ENCODE data around the gene SYAP1. TPM values are rescaled to one million over a fixed set of nuclear protein-coding genes. Genes with fewer than 3 reads are reported as not detected.

The SYAP1 gene
- polyA plus RNA-seq, 1 donor (not counting 4 experiments of a cell fraction or from before 2014, with no cell fraction given) = 20.3 TPM

DNA sequence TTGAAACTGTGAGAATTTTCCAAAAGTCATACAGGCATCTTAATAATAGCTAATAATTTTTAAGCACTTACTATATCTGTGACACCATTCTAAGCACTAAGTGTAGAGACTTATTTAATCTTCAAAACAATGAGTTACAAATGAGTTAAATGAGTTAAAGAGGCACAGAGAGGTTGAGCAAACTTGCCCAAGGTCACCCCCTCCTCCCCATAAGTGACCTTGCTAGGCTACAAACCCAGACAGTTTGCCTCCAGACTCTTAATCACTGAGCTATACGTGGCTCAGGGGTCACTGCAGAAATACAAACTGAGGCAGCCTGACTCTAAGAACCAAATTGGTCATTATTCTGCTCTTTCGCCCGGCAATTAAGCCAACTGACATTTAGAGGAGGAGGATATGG lies 22.5 kb upstream of the SYAP1 start:
- DNase-seq (ENCODE audit: low read depth, low spot score) (no peak), FAIRE-seq (no peak)
- no peaks in the 10 kb centered on the region for H3K79me2 ChIP-seq (ENCODE audit: control insufficient read depth, insufficient read depth, low read length)

DNA sequence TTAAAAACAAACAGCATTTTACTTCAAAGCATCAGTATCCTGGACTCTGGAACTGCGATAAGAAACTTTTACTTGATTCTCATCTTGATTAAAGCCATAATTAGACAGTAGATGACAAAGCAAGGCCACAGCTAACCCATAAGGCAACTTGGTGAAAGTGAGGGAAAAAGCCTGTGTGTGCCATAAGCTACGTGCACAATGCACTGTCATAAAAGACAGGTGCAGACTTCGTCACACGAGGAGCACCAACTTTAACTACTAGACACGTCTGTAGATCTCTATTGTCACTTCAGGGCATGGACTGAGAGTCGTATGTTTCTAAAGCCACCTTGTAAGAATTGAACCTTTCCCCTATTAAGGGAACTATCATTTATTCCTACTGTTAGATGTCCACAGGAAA lies 20.0 kb upstream of the SYAP1 start:
- no peak overlapping the region for H3K4me3 ChIP-seq (ENCODE audit: control insufficient read depth in 2 of 3, extremely low read depth in 1 of 3, insufficient read depth in 2 of 3, low read depth in 1 of 3, low read length in 3 of 3)
- dilution Hi-C loops (cut with MboI; ENCODE audit: extremely low pct_ligation_motif_present, low sequenced_read_pairs) = no loop called here

More for the DNA sequence above, 22.5 kb upstream of the SYAP1 start:
- H3K4me3 ChIP-seq (ENCODE audit: control insufficient read depth in 2 of 3, extremely low read depth in 1 of 3, insufficient read depth in 2 of 3, low read depth in 1 of 3, low read length in 3 of 3) = no peak overlapping the region
- H3K4me1 ChIP-seq (ENCODE audit: control insufficient read depth, extremely low read depth, insufficient read depth, low read length) = no peaks in the 10 kb centered on the region
- no peak overlapping the region for H3K4me2 ChIP-seq (ENCODE audit: control insufficient read depth, extremely low read depth, insufficient read depth, low read depth, low read length)
- no peak overlapping the region for H2AFZ ChIP-seq (ENCODE audit: control insufficient read depth, low read length)
- H4K20me1 ChIP-seq (ENCODE audit: control insufficient read depth, extremely low read depth, insufficient read depth, low read length) = no peaks in the 10 kb centered on the region
- dilution Hi-C loops (cut with MboI; ENCODE audit: extremely low pct_ligation_motif_present, low sequenced_read_pairs) = no loop called here
- no peak overlapping the region for H3K27ac ChIP-seq (ENCODE audit: control insufficient read depth, insufficient read depth, low read length)
- no peak overlapping the region for H3K9ac ChIP-seq (ENCODE audit: control insufficient read depth, extremely low read depth, insufficient read depth, low read length)
- H3K9me3 ChIP-seq (ENCODE audit: control insufficient read depth, low read depth, low read length) = no peaks in the 10 kb centered on the region
- peaks cover 3 to 11% of the 10 kb centered on the region in 2 experiments for H3K36me3 ChIP-seq (ENCODE audit: control insufficient read depth in 2 of 2, extremely low read depth in 1 of 2, insufficient read depth in 2 of 2, low read length in 2 of 2)
- no peaks in the 10 kb centered on the region for H3K9me1 ChIP-seq (ENCODE audit: control insufficient read depth, extremely low read depth, insufficient read depth, low read length)
- no peaks in the 10 kb centered on the region for H3K27me3 ChIP-seq (ENCODE audit: control insufficient read depth, extremely low read depth, insufficient read depth, low read length)
- no peak for TF ChIP-seq EZH2 (IDR thresholded peaks at IDR 0.05; ENCODE audit: low read length)
- TF ChIP-seq, protein P1, sequence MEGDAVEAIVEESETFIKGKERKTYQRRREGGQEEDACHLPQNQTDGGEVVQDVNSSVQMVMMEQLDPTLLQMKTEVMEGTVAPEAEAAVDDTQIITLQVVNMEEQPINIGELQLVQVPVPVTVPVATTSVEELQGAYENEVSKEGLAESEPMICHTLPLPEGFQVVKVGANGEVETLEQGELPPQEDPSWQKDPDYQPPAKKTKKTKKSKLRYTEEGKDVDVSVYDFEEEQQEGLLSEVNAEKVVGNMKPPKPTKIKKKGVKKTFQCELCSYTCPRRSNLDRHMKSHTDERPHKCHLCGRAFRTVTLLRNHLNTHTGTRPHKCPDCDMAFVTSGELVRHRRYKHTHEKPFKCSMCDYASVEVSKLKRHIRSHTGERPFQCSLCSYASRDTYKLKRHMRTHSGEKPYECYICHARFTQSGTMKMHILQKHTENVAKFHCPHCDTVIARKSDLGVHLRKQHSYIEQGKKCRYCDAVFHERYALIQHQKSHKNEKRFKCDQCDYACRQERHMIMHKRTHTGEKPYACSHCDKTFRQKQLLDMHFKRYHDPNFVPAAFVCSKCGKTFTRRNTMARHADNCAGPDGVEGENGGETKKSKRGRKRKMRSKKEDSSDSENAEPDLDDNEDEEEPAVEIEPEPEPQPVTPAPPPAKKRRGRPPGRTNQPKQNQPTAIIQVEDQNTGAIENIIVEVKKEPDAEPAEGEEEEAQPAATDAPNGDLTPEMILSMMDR (optimal IDR thresholded peaks at IDR 0.05 in 1 of 3, IDR thresholded peaks at IDR 0.05 in 1 of 3, conservative IDR thresholded peaks at IDR 0.05 in 1 of 3; ENCODE audit: extremely low read depth in 1 of 3, insufficient read depth in 2 of 3, low read length in 3 of 3) = no peak

More for the DNA sequence above, 20.0 kb upstream of the SYAP1 start:
- Histone ChIP-seq H3K9me3 (ENCODE audit: control insufficient read depth, low read depth, low read length) (no peaks in the 10 kb centered on the region), H3K9ac (ENCODE audit: control insufficient read depth, extremely low read depth, insufficient read depth, low read length) (no peak overlapping the region), H3K36me3 (ENCODE audit: control insufficient read depth in 2 of 2, extremely low read depth in 1 of 2, insufficient read depth in 2 of 2, low read length in 2 of 2) (peaks cover 2 to 3% of the 10 kb centered on the region in 2 experiments), H3K27me3 (ENCODE audit: control insufficient read depth, extremely low read depth, insufficient read depth, low read length) (no peaks in the 10 kb centered on the region), H4K20me1 (ENCODE audit: control insufficient read depth, extremely low read depth, insufficient read depth, low read length) (no peaks in the 10 kb centered on the region), H3K4me2 (ENCODE audit: control insufficient read depth, extremely low read depth, insufficient read depth, low read depth, low read length) (no peak overlapping the region), H3K79me2 (ENCODE audit: control insufficient read depth, insufficient read depth, low read length) (no peaks in the 10 kb centered on the region), H3K27ac (ENCODE audit: control insufficient read depth, insufficient read depth, low read length) (no peak overlapping the region), H3K9me1 (ENCODE audit: control insufficient read depth, extremely low read depth, insufficient read depth, low read length) (no peaks in the 10 kb centered on the region), H3K4me1 (ENCODE audit: control insufficient read depth, extremely low read depth, insufficient read depth, low read length) (no peaks in the 10 kb centered on the region), H2AFZ (ENCODE audit: control insufficient read depth, low read length) (no peak overlapping the region)
- DNase-seq (ENCODE audit: low read depth, low spot score) (no peak), FAIRE-seq (no peak)
- TF ChIP-seq, protein P1 (optimal IDR thresholded peaks at IDR 0.05 in 1 of 3, IDR thresholded peaks at IDR 0.05 in 1 of 3, conservative IDR thresholded peaks at IDR 0.05 in 1 of 3; ENCODE audit: extremely low read depth in 1 of 3, insufficient read depth in 2 of 3, low read length in 3 of 3) = no peak
- no peak for TF ChIP-seq EZH2 (IDR thresholded peaks at IDR 0.05; ENCODE audit: low read length)

Measured in keratinocyte (primary cell).